Fibroblast of lung (primary cell): ENCODE measurements around the gene LYPD6B. TPM values are rescaled to one million over a fixed set of nuclear protein-coding genes. Genes with fewer than 3 reads are reported as not detected.

Source experiments
- DNase-seq, 2 donors: peaks; one replicate each; pipeline versions ENCODE4 v3.0.0 to v3.0.0-alpha.2; 2010; ENCODE audit warnings: low read depth in 2 of 2
- H2AFZ ChIP-seq: 2 replicates; pipeline ENCODE4 v1.5.1; 2012; ENCODE audit warnings: low read length, control low read depth, inconsistent platforms
- H3K27ac ChIP-seq: 2 replicates; pipeline ENCODE4 v1.5.1; 2011; ENCODE audit warnings: low read length, control low read depth; ENCODE audit not compliant: insufficient read depth
- H3K27me3 ChIP-seq: 2 replicates; pipeline ENCODE4 v1.5.1; 2011; ENCODE audit warnings: mild to moderate bottlenecking, low read length; ENCODE audit not compliant: control insufficient read depth, insufficient read depth
- H3K36me3 ChIP-seq: 2 replicates; pipeline ENCODE4 v1.5.1; 2011; ENCODE audit warnings: low read length; ENCODE audit not compliant: control insufficient read depth, insufficient read depth
- H3K4me1 ChIP-seq: 2 replicates; pipeline ENCODE4 v1.5.1; 2011; ENCODE audit warnings: low read length; ENCODE audit not compliant: control insufficient read depth, insufficient read depth; ENCODE audit errors: extremely low read depth
- H3K4me2 ChIP-seq: 2 replicates; pipeline ENCODE4 v1.5.1; 2011; ENCODE audit warnings: low read length, control low read depth; ENCODE audit not compliant: insufficient read depth; ENCODE audit errors: extremely low read depth
- H3K4me3 ChIP-seq, 4 experiments: fragments of 200-600 bp in 1 of 4; sonication (generic) in 1 of 4; replicated peaks in 1 of 4; 2 replicates each; pipeline ENCODE4 v1.5.1; 2011 to 2016; ENCODE audit warnings: low read length in 4 of 4, low read depth in 3 of 4, mild to moderate bottlenecking in 3 of 4, control low read depth in 2 of 4, inconsistent platforms in 1 of 4, mixed read lengths in 1 of 4; ENCODE audit not compliant: insufficient read depth in 1 of 4; ENCODE audit errors: control extremely low read depth in 1 of 4
- H3K79me2 ChIP-seq: 2 replicates; pipeline ENCODE4 v1.5.1; 2012; ENCODE audit warnings: mild to moderate bottlenecking, low read length, inconsistent platforms; ENCODE audit not compliant: control insufficient read depth, insufficient read depth
- H3K9ac ChIP-seq: 2 replicates; pipeline ENCODE4 v1.5.1; 2011; ENCODE audit warnings: mild to moderate bottlenecking, low read length, control low read depth; ENCODE audit not compliant: insufficient read depth
- H3K9me3 ChIP-seq: 2 replicates; pipeline ENCODE4 v1.5.1; 2012; ENCODE audit warnings: low read depth, low read length; ENCODE audit not compliant: control insufficient read depth, insufficient read depth
- H4K20me1 ChIP-seq: 2 replicates; pipeline ENCODE4 v1.5.1; 2011; ENCODE audit warnings: low read length; ENCODE audit not compliant: control insufficient read depth, insufficient read depth; ENCODE audit errors: extremely low read depth
- CTCF ChIP-seq, 2 donors: IDR thresholded peaks in 1 of 2; conservative IDR thresholded peaks in 1 of 2; 1 replicate in 1 of 2; 2 replicates in 1 of 2; pipeline ENCODE4 v1.5.1; 2011 to 2012; ENCODE audit warnings: low read length in 2 of 2, control low read depth in 1 of 2, inconsistent platforms in 1 of 2, low read depth in 1 of 2, mild to moderate bottlenecking in 1 of 2
- EZH2 ChIP-seq: IDR thresholded peaks from 2 replicates; pipeline ENCODE4 v1.5.1; 2012; ENCODE audit warnings: low read length, control low read depth, mild to moderate bottlenecking; ENCODE audit errors: missing control alignments
- polyA minus RNA-seq: library from RNA; depleted of rRNA, polyadenylated mRNA; stranded (reverse); fragments of >200 nt; gene quantifications from 2 replicates; pipeline ENCODE4 v1.2.3, GENCODE V29; 2011; ENCODE audit warnings: low replicate concordance
- polyA plus RNA-seq, 2 donors: library from polyadenylated mRNA; depleted of rRNA in 1 of 2; stranded (reverse) in 1 of 2; unstranded in 1 of 2; fragments of >200 nt; gene quantifications; 2 replicates each; pipeline ENCODE4 v1.2.1, GENCODE V29; 2011 to 2012; ENCODE audit warnings: missing spikeins in 1 of 2
- total RNA-seq: library from RNA; depleted of rRNA; stranded (reverse); fragments of >200 nt; gene quantifications from 2 replicates; pipeline ENCODE4 v1.2.1, GENCODE V29; 2014

Gene LYPD6B, protein sequence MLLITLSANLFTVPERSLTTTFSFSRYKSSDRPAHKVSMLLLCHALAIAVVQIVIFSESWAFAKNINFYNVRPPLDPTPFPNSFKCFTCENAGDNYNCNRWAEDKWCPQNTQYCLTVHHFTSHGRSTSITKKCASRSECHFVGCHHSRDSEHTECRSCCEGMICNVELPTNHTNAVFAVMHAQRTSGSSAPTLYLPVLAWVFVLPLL
- total RNA-seq (not detected in 2 replicates), polyA plus RNA-seq (0.11 TPM in 1 of 2 replicates, not detected in the other), polyA minus RNA-seq (not detected in 2 replicates)
- not detected in 2 replicates for polyA plus RNA-seq (2012)

DNA sequence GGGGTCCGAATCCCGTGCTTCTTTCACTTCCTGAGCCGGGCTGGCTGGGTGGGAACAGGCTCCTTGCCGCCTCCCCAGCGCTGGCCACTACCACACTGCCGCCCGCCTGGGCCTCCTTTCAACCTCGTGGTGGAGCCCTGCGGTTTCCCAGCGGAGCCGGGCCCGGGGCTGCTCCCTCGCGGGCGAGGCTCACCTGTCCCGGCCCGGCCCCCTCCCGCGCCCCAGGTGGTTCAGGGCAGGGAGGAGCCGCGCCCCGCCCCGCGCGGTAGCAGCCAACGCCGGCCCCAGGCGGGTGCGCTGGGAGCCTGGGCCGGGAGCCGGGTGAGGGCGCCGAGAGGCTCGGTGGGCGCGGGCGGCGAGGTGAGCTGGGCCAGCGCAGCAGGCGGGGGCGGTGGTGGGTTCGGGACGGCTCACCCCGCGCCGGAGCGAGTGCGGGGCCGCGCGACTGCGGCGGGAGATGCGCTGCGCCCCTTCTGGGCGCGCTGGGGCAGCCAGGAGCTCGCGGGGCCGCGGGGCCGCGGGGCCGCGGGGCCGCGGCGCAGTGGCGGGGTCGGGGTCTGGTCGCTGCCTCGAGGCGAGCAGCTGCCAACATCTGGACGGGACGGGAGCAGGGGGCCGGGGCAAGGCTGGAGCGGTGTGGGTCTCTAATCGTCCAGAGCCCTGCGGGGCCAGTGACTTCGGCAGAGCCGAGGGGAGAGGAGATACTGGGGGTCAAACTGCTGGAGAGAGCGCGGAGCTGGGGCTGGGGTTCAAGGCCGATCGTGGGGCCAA, at the start of gene LYPD6B:
TSS of gene LYPD6B (plus strand) at position 258 of the 771 bp plus-strand sequence. CDS start 92,250 bp downstream, outside the sequence.
- Histone ChIP-seq H3K4me3 (peak within 1 kb of the TSS in 2 of 4 experiments; percentile 12 to 17), H3K36me3 (no peaks in the 10 kb centered on the region), H3K4me2 (peak within 1 kb of the TSS; percentile 8), H3K27me3 (peaks cover 29% of the 10 kb centered on the region), H4K20me1 (no peaks in the 10 kb centered on the region), H3K27ac (no peak within 1 kb of the TSS), H3K4me1 (no peaks in the 10 kb centered on the region), H3K79me2 (no peaks in the 10 kb centered on the region), H3K9ac (no peak within 1 kb of the TSS), H2AFZ (no peak within 1 kb of the TSS), H3K9me3 (no peaks in the 10 kb centered on the region)
- no peak for DNase-seq
- TF ChIP-seq CTCF (conservative IDR thresholded peaks at IDR 0.05 in 1 of 2, IDR thresholded peaks at IDR 0.05 in 1 of 2; ENCODE audit: low read depth in 1 of 2, low read length in 2 of 2) (no peak), EZH2 (peak; percentile 57)

DNA sequence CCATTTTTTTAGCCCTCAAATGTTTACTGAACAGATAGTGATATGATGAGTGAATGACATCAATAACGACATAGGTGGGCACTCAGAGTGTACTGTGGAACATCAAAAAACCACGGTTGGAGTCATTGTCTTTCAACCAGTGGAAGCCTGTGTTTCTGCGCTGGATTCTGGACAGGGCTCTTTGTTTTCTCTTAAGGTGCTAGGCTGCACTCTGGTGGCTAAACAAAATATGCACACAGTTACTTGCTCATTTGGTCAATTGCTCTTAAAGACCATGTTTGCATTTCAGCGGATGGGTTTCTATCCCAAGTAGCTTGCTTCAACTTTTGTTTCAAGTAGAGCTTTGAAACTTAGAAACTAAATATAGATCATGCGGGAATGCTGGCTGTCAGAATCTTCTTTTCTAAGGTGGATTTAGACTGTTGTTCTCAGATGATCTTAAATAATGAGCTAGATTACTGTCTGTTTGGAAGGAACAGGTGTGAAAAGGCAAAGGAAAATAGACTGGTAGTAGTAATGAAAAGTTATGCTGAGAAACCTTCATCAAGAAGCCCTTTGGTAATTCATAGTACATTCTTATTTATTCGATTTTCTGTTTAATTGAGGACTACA, 48.5 kb upstream of the LYPD6B start:
- Histone ChIP-seq H3K4me3 (no peak overlapping the region), H4K20me1 (no peaks in the 10 kb centered on the region), H3K27me3 (no peaks in the 10 kb centered on the region), H3K4me2 (no peak overlapping the region), H3K9me3 (no peaks in the 10 kb centered on the region), H3K9ac (no peak overlapping the region), H3K4me1 (no peaks in the 10 kb centered on the region), H2AFZ (no peak overlapping the region), H3K36me3 (no peaks in the 10 kb centered on the region), H3K27ac (no peak overlapping the region), H3K79me2 (no peaks in the 10 kb centered on the region)
- DNase-seq, result peak; percentile 79 to 85
- TF ChIP-seq CTCF (conservative IDR thresholded peaks at IDR 0.05 in 1 of 2, IDR thresholded peaks at IDR 0.05 in 1 of 2; ENCODE audit: low read depth in 1 of 2, low read length in 2 of 2) (peak; percentile 70 to 79), EZH2 (no peak)

DNA sequence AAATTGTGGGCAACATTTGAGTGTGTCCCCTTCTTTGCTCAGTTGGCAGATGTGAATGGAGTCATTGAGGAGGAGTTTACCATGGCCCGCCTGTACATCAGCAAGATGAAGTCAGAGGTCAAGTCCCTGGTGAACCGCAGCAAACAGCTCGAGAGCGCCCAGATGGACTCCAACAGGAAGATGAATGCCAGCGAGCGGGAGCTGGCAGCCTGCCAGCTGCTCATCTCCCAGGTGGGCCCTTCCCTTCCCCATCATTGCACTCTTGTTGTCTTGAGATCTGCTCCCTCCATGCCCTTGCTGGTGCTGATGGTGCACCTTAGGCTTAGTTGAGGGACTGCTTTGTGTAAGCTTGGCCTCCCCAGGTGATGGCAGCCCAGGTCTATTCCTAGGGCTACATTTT, 47.5 kb upstream of the LYPD6B start:
- no peaks in the 10 kb centered on the region for H4K20me1 ChIP-seq
- H3K79me2 ChIP-seq, result no peaks in the 10 kb centered on the region
- H3K4me2 ChIP-seq, result no peak overlapping the region
- H2AFZ ChIP-seq, result no peak overlapping the region
- no peaks in the 10 kb centered on the region for H3K9me3 ChIP-seq
- TF ChIP-seq EZH2 (no peak), CTCF (conservative IDR thresholded peaks at IDR 0.05 in 1 of 2, IDR thresholded peaks at IDR 0.05 in 1 of 2; ENCODE audit: low read depth in 1 of 2, low read length in 2 of 2) (no peak)
- H3K4me1 ChIP-seq, result no peaks in the 10 kb centered on the region
- H3K36me3 ChIP-seq, result no peaks in the 10 kb centered on the region
- no peak for DNase-seq
- no peak overlapping the region for H3K4me3 ChIP-seq
- H3K9ac ChIP-seq, result no peak overlapping the region
- no peaks in the 10 kb centered on the region for H3K27me3 ChIP-seq
- H3K27ac ChIP-seq, result no peak overlapping the region
